HG03442 (cell line): Measurements from ENCODE around the gene NSFL1C.
"Not testable (repeated sequence)": the region's sequence is repeated elsewhere in the genome, so short reads cannot be mapped to it uniquely, and the experiment has no call there.

ENCODE experiments used
- ATAC-seq: cut with Tn5 transposase; IDR thresholded peaks from one replicate; pipeline ENCODE4 v1.9.1; 2021; ENCODE audit warnings: mild to moderate bottlenecking, moderate library complexity; ENCODE audit not compliant: unreplicated experiment

Gene NSFL1C

GRCh38 chr20:1427457-1428054, 39.1 kb downstream of the NSFL1C start:
- ATAC-seq: no peak

- no peak for ATAC-seq
Observed at GRCh38 chr20:1426231-1426849, 40.3 kb downstream of the NSFL1C start.

- no peak for ATAC-seq
Observed at GRCh38 chr20:1424336-1424735, 42.3 kb downstream of the NSFL1C start.

GRCh38 chr20:1423625-1424106, 43.0 kb downstream of the NSFL1C start:
- ATAC-seq: no peak

- ATAC-seq: no peak
Observed at GRCh38 chr20:1423206-1423605, 43.4 kb downstream of the NSFL1C start.

- no peak for ATAC-seq
Observed at GRCh38 chr20:1422753-1423152, 43.9 kb downstream of the NSFL1C start.

GRCh38 chr20:1420066-1420465, 46.6 kb downstream of the NSFL1C start:
- ATAC-seq: no peak

GRCh38 chr20:1418350-1418749, 48.3 kb downstream of the NSFL1C start:
- ATAC-seq: no peak

GRCh38 chr20:1417790-1418189, 48.9 kb downstream of the NSFL1C start:
- ATAC-seq: no peak

- no peak for ATAC-seq
Observed at GRCh38 chr20:1417273-1417672, 49.4 kb downstream of the NSFL1C start.

GRCh38 chr20:1415667-1416468, 50.8 kb downstream of the NSFL1C start:
- no peak for ATAC-seq

GRCh38 chr20:1414982-1415381, 51.7 kb downstream of the NSFL1C start:
- no peak for ATAC-seq

GRCh38 chr20:1405801-1406200, 60.8 kb downstream of the NSFL1C start:
- no peak for ATAC-seq

GRCh38 chr20:1403624-1404023, 63.0 kb downstream of the NSFL1C start:
- no peak for ATAC-seq

- ATAC-seq: no peak
Observed at GRCh38 chr20:1402149-1402548, 64.5 kb downstream of the NSFL1C start.

GRCh38 chr20:1401451-1401907, 65.2 kb downstream of the NSFL1C start:
- ATAC-seq: no peak

GRCh38 chr20:1399678-1400366, 66.8 kb downstream of the NSFL1C start:
- ATAC-seq: not testable (repeated sequence)

GRCh38 chr20:1398185-1398584, 68.5 kb downstream of the NSFL1C start:
- ATAC-seq: not testable (repeated sequence)

GRCh38 chr20:1397710-1398109, 68.9 kb downstream of the NSFL1C start:
- no peak for ATAC-seq

GRCh38 chr20:1396702-1397101, 69.9 kb downstream of the NSFL1C start:
- ATAC-seq: no peak

- ATAC-seq: no peak
Observed at GRCh38 chr20:1396264-1396663, 70.4 kb downstream of the NSFL1C start.
